ENCODE data around the gene XKR8. TPM values are rescaled to one million over a fixed set of nuclear protein-coding genes. Genes with fewer than 3 reads are reported as not detected.

XKR8 gene
- total RNA-seq, 1 donor from 2014 or later, result 5.1 TPM

- intact Hi-C loops (cut with micrococcal nuclease), result no loop called here
- ATAC-seq (ENCODE audit: low read depth) (no peak), DNase-seq (no peak)
- Mint-ChIP-seq H3K36me3 (ENCODE audit: low read depth) (no peaks in the 10 kb centered on the region), H3K4me1 (peaks cover 23% of the 10 kb centered on the region), H3K27me3 (peaks cover 20% of the 10 kb centered on the region), H3K9me3 (no peaks in the 10 kb centered on the region), H3K4me3 (no peak overlapping the region), H3K27ac (no peak overlapping the region)
- ChIA-PET POLR2A (no interaction called here), CTCF (interaction anchor here (1.5 kb wide), 1 partner anchor 9 kb away, joined by 3 read pairs; no protein-coding TSS in a partner anchor)
- TF ChIP-seq CTCF (IDR thresholded peaks at IDR 0.05), result no peak
These were observed 28.6 kb upstream of the XKR8 start for GRCh38 chr1:27931184-27931583.

- ChIA-PET POLR2A (no interaction called here), CTCF (interaction anchor here (1.5 kb wide), 1 partner anchor 9 kb away, joined by 3 read pairs; no protein-coding TSS in a partner anchor)
- H3K36me3 Mint-ChIP-seq (ENCODE audit: low read depth), result no peaks in the 10 kb centered on the region
- no peaks in the 10 kb centered on the region for H3K9me3 Mint-ChIP-seq
- DNase-seq, result no peak
- H3K27me3 Mint-ChIP-seq, result peaks cover 20% of the 10 kb centered on the region
- TF ChIP-seq CTCF (IDR thresholded peaks at IDR 0.05), result no peak
- ATAC-seq (ENCODE audit: low read depth), result no peak
- intact Hi-C loops (cut with micrococcal nuclease), result no loop called here
- H3K4me1 Mint-ChIP-seq, result peaks cover 23% of the 10 kb centered on the region
- H3K4me3 Mint-ChIP-seq, result no peak overlapping the region
- H3K27ac Mint-ChIP-seq, result no peak overlapping the region
These were observed 28.0 kb upstream of the XKR8 start for GRCh38 chr1:27931759-27932158.

DNA sequence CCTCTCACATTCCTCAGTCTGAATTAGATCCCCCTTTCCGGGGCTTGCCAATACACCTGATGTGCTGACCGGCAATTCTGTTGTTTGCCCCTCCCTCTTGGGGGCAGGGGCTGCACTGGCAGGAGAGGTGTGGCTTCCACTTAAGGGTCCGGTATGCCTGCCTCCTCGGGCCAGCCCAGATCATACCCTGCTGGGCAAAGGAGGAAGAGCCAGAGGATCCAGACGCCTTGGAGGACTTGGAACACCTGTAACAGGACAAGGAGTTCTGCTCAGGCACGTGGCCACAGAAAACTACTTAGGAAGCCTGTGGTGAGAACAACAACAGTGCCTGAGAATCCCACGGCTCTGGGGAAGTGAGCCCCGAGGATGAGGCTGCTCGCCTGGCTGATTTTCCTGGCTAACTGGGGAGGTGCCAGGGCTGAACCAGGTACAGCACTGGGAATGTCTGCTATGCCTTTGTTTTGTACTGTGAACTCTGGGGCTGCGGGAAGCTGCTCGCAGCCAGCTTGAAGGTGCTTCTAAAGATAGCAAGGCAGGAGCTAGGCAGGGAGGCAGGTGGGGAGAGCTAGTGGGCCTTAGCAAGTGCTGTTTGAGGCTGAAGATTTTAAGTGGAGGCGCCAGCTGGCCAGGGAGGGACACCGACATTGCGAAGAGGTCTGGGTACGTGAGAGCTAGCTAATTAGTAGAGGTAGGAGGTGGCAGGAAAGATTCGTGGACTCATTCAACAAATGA is 24.8 kb upstream of the XKR8 start, which contains the start of gene SMPDL3B:
TSS of gene SMPDL3B (plus strand) at position 183 of the 732 bp plus-strand sequence. CDS start at position 367, 184 bp downstream.
- Mint-ChIP-seq H3K4me1 (peaks cover 23% of the 10 kb centered on the region), H3K27me3 (peaks cover 20% of the 10 kb centered on the region), H3K27ac (no peak within 1 kb of the TSS), H3K4me3 (no peak within 1 kb of the TSS), H3K36me3 (ENCODE audit: low read depth) (no peaks in the 10 kb centered on the region), H3K9me3 (no peaks in the 10 kb centered on the region)
- ChIA-PET CTCF (no interaction called here), POLR2A (no interaction called here)
- no peak for TF ChIP-seq CTCF (IDR thresholded peaks at IDR 0.05)
- DNase-seq (no peak), ATAC-seq (ENCODE audit: low read depth) (peak; percentile 40)
- intact Hi-C loops (cut with micrococcal nuclease), result no loop called here

DNA sequence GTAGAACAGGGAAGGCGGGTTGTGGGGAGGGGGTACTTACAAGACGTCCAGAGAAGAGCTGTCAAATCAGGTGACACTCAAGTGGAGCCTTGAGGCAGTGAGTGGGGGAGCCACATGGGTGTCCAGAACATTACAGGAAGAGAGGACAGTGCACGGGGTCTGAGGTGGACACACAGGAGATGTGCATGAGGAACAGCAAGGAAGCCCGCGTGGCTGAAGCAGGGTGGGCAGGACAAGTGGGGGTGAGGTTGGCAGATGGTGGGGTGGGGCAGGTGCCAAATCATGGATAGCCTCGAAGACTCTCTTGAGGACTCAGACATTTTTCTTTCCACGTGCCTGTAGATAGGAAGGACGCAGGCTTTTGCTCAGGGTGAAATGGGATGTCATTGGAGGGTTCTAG is 24.1 kb upstream of the XKR8 start:
- no peak for TF ChIP-seq CTCF (IDR thresholded peaks at IDR 0.05)
- Mint-ChIP-seq H3K27ac (no peak overlapping the region), H3K36me3 (ENCODE audit: low read depth) (no peaks in the 10 kb centered on the region), H3K27me3 (peaks cover 20% of the 10 kb centered on the region), H3K4me1 (peaks cover 26% of the 10 kb centered on the region), H3K4me3 (no peak overlapping the region), H3K9me3 (no peaks in the 10 kb centered on the region)
- no peak for ATAC-seq (ENCODE audit: low read depth)
- intact Hi-C loops (cut with micrococcal nuclease), result no loop called here
- CTCF ChIA-PET, result no interaction called here
- POLR2A ChIA-PET, result no interaction called here
- no peak for DNase-seq

DNA sequence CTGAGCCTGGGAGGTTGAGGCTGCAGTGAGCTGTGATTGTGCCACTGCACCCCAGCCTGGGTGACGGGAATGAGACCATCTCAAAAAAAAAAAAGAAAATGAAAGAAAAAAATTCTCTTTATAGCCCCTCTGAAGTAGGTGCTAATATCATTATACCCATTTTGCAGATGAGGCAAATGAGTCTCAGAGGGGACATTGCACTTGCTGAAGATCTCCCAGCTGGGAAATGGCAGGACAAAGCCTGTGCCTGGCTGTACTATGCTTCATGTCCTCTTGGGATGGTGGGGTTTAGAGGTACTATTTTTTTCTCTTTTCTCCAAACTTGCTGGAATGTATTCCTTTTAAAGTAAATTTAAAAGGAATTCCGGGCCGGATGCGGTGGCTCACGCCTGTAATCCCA is 23.4 kb upstream of the XKR8 start:
- Mint-ChIP-seq H3K27me3 (peaks cover 20% of the 10 kb centered on the region), H3K4me1 (peaks cover 26% of the 10 kb centered on the region), H3K4me3 (no peak overlapping the region), H3K36me3 (ENCODE audit: low read depth) (no peaks in the 10 kb centered on the region), H3K9me3 (no peaks in the 10 kb centered on the region), H3K27ac (no peak overlapping the region)
- ChIA-PET CTCF (no interaction called here), POLR2A (interaction anchor here (0.6 kb wide), 1 partner anchor 234 kb away, joined by 3 read pairs; no protein-coding TSS in a partner anchor)
- no peak for TF ChIP-seq CTCF (IDR thresholded peaks at IDR 0.05)
- ATAC-seq (ENCODE audit: low read depth) (no peak), DNase-seq (no peak)
- intact Hi-C loops (cut with micrococcal nuclease), result no loop called here

Measured in activated B cell treated with CpG ODN at 0.5 μM for 24 hours (primary cell).